Body of pancreas (tissue), 4 donors: ENCODE results near the gene ERC2. TPM values are rescaled to one million over a fixed set of nuclear protein-coding genes. Genes with fewer than 3 reads are reported as not detected.

Source experiments
- ATAC-seq: fragments of 150-250 bp; one replicate; pipeline ENCODE4 v1.9.1; 2016
- DNase-seq, 4 donors: peaks; one replicate each; pipeline ENCODE4 v3.0.0-alpha.2; 2019
- H3K27ac ChIP-seq, 4 donors: fragments of 200-600 bp; sonication (generic); 1 replicate in 3 of 4; 2 replicates in 1 of 4; pipeline versions ENCODE4 v1.5.1 to v1.6.1; 2016 to 2019; ENCODE audit warnings: mild to moderate bottlenecking in 1 of 4, mixed read lengths in 1 of 4, moderate library complexity in 1 of 4
- H3K27me3 ChIP-seq, 2 donors: fragments of 200-600 bp; sonication (generic); one replicate each; pipeline ENCODE4 v1.6.0; 2016; ENCODE audit warnings: mild to moderate bottlenecking in 1 of 2
- H3K36me3 ChIP-seq, 2 donors: fragments of 200-600 bp; sonication (generic); replicated peaks in 1 of 2; 2 replicates each; pipeline ENCODE4 v1.5.1; 2016; ENCODE audit warnings: low read depth in 2 of 2; ENCODE audit not compliant: insufficient read depth in 1 of 2
- H3K4me1 ChIP-seq: fragments of 200-600 bp; sonication (generic); one replicate; pipeline ENCODE4 v1.6.0; 2016
- H3K4me3 ChIP-seq, 2 donors: fragments of 200-600 bp; sonication (generic); 1 replicate in 1 of 2; 2 replicates in 1 of 2; pipeline ENCODE4 v1.5.1; 2016 to 2019
- H3K9me3 ChIP-seq, 3 donors: fragments of 200-600 bp; sonication (generic); 1 replicate in 2 of 3; 2 replicates in 1 of 3; pipeline ENCODE4 v1.5.1; 2016
- CTCF ChIP-seq, 7 experiments: fragments of 450-650 bp in 4 of 7; fragments of 200-600 bp in 3 of 7; sonication (generic) in 3 of 7; IDR thresholded peaks; one replicate each; pipeline ENCODE4 v1.5.1; 2016 to 2019; ENCODE audit warnings: antibody characterized with exemption in 7 of 7
- POLR2A ChIP-seq, 3 donors: fragments of 450-650 bp; IDR thresholded peaks; one replicate each; pipeline ENCODE4 v1.6.1; 2016; ENCODE audit warnings: antibody characterized with exemption in 3 of 3, mild to moderate bottlenecking in 2 of 3
- WGBS, 2 donors: methylation state at CpG; one replicate each; pipeline ENCODE4 v1.1.5; 2017; 5-methylcytosine and 5-hydroxymethylcytosine counted together
- intact Hi-C: fragments of 100-400 bp; cut with DNase I; formaldehyde crosslinking; loops from one replicate; pipeline ENCODE4 v1.15.1; 2023
- total RNA-seq, 2 donors: library from RNA; depleted of rRNA; stranded (reverse); fragments of >200 nt; gene quantifications; one replicate each; pipeline ENCODE4 v1.1.0, GENCODE V29; 2016

ERC2 gene
- total RNA-seq, 2 donors from 2014 or later: 4.0 to 4.7 TPM

- ATAC-seq (no peak), DNase-seq (no peak)
- TF ChIP-seq CTCF (IDR thresholded peaks at IDR 0.05) (no peak), POLR2A (IDR thresholded peaks at IDR 0.05) (no peak)
- no peaks in the 10 kb centered on the region for H3K4me1 ChIP-seq
- H3K4me3 ChIP-seq: no peak overlapping the region
- H3K27ac ChIP-seq: no peak overlapping the region
- H3K36me3 ChIP-seq: no peaks in the 10 kb centered on the region
- 85 to 94% methylated on average over 2 of the region's 2 CpGs for WGBS, 2 donors
- intact Hi-C loops: no loop called here
- no peaks in the 10 kb centered on the region for H3K9me3 ChIP-seq
- no peaks in the 10 kb centered on the region for H3K27me3 ChIP-seq
Observed at GRCh38 chr3:56290374-56290773, 177.9 kb downstream of the ERC2 start.

- no peak overlapping the region for H3K4me3 ChIP-seq
- no peaks in the 10 kb centered on the region for H3K4me1 ChIP-seq
- DNase-seq (no peak), ATAC-seq (no peak)
- TF ChIP-seq CTCF (IDR thresholded peaks at IDR 0.05): no peak
- TF ChIP-seq POLR2A (IDR thresholded peaks at IDR 0.05): no peak
- intact Hi-C loops: no loop called here
- no peaks in the 10 kb centered on the region for H3K27me3 ChIP-seq
- no peak overlapping the region for H3K27ac ChIP-seq
- WGBS, 2 donors: 80 to 85% methylated on average over 4 of the region's 4 CpGs
- no peaks in the 10 kb centered on the region for H3K36me3 ChIP-seq
- no peaks in the 10 kb centered on the region for H3K9me3 ChIP-seq
Observed at GRCh38 chr3:56288258-56288657, 180.0 kb downstream of the ERC2 start.

GRCh38 chr3:56282341-56282740 is 185.9 kb downstream of the ERC2 start:
- no peak for ATAC-seq

GRCh38 chr3:56277236-56277635 is 191.0 kb downstream of the ERC2 start:
- ATAC-seq (no peak), DNase-seq (no peak)
- H3K27me3 ChIP-seq: no peaks in the 10 kb centered on the region
- no peaks in the 10 kb centered on the region for H3K4me1 ChIP-seq
- no peaks in the 10 kb centered on the region for H3K9me3 ChIP-seq
- H3K4me3 ChIP-seq: no peak overlapping the region
- intact Hi-C loops: no loop called here
- 62 to 73% methylated on average over 1 of the region's 1 CpG for WGBS, 2 donors
- H3K36me3 ChIP-seq: no peaks in the 10 kb centered on the region
- H3K27ac ChIP-seq: no peak overlapping the region
- no peak for TF ChIP-seq POLR2A (IDR thresholded peaks at IDR 0.05)
- no peak for TF ChIP-seq CTCF (IDR thresholded peaks at IDR 0.05)

More at GRCh38 chr3:56282341-56282740, 185.9 kb downstream of the ERC2 start:
- Histone ChIP-seq H3K4me1 (no peaks in the 10 kb centered on the region), H3K27me3 (no peaks in the 10 kb centered on the region), H3K4me3 (no peak overlapping the region), H3K27ac (no peak overlapping the region), H3K9me3 (no peaks in the 10 kb centered on the region), H3K36me3 (no peaks in the 10 kb centered on the region)
- TF ChIP-seq CTCF (IDR thresholded peaks at IDR 0.05) (no peak), POLR2A (IDR thresholded peaks at IDR 0.05) (no peak)
- intact Hi-C loops: no loop called here
- no peak for DNase-seq

- H3K4me1 ChIP-seq: no peaks in the 10 kb centered on the region
- H3K27ac ChIP-seq: no peak overlapping the region
- H3K27me3 ChIP-seq: no peaks in the 10 kb centered on the region
- intact Hi-C loops: no loop called here
- no peak for DNase-seq
- no peaks in the 10 kb centered on the region for H3K36me3 ChIP-seq
- H3K4me3 ChIP-seq: no peak overlapping the region
- no peak for ATAC-seq
- no peak for TF ChIP-seq CTCF (IDR thresholded peaks at IDR 0.05)
- TF ChIP-seq POLR2A (IDR thresholded peaks at IDR 0.05): no peak
- WGBS, 2 donors: 82 to 95% methylated on average over 2 of the region's 2 CpGs
- H3K9me3 ChIP-seq: no peaks in the 10 kb centered on the region
Observed at GRCh38 chr3:56275120-56275519, 193.1 kb downstream of the ERC2 start.
